GM19468 (cell line): Measurements from ENCODE around the gene AADACL2.

Experiments used
- ATAC-seq: cut with Tn5 transposase; IDR thresholded peaks from one replicate; pipeline ENCODE4 v1.9.1; 2021; ENCODE audit warnings: mild to moderate bottlenecking, moderate library complexity, moderate number of reproducible peaks; ENCODE audit not compliant: unreplicated experiment; ENCODE audit errors: extremely low read depth

AADACL2 gene, protein sequence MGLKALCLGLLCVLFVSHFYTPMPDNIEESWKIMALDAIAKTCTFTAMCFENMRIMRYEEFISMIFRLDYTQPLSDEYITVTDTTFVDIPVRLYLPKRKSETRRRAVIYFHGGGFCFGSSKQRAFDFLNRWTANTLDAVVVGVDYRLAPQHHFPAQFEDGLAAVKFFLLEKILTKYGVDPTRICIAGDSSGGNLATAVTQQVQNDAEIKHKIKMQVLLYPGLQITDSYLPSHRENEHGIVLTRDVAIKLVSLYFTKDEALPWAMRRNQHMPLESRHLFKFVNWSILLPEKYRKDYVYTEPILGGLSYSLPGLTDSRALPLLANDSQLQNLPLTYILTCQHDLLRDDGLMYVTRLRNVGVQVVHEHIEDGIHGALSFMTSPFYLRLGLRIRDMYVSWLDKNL

GRCh38 chr3:151733613-151734012 is at the start of gene AADACL2:
AADACL2 (plus strand) TSS chr3:151733927; CDS start chr3:151734036, 109 bp downstream.
- ATAC-seq: no peak

DNA sequence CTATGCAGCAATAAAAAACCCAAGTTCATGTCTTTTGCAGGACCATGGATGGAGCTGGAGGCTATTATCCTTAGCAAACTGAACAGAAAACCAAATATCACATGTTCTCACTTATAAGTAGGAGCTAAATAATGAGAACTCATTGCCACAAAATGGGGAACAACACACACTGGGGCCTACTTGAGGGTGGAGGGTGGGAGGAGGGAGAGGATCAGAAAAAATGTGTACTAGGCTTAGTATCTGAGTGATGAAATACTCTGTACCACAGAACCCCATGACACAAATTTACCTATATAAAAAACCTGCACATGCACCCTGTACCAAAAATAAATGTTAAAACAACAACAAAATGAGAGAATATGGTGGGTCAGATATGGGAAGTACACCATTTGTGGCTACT is 49.6 kb upstream of the AADACL2 start:
- ATAC-seq: no peak

GRCh38 chr3:151686257-151686656 is 47.5 kb upstream of the AADACL2 start:
- no peak for ATAC-seq

DNA sequence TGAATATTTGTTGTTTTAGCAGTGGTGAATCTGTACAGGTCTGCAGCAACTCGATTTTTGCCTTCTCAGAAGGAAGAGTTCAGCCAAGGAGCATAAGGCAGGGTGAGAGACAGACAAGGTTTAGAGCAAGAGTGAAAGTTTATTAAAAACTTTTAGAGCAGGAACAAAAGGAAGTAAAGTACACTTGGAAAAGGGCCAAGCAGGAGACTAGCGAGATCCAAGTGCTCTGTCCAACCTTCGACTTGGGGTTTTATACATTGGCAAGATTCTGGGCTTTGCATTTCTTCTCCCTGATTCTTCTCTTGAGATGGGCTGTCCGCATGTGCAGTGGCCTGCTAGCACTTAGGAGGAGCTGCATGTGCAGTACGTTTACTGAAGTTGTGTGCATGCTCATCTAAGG is 46.7 kb upstream of the AADACL2 start:
- ATAC-seq: no peak

- no peak for ATAC-seq
Measured at GRCh38 chr3:151688571-151688970, 45.2 kb upstream of the AADACL2 start.

DNA sequence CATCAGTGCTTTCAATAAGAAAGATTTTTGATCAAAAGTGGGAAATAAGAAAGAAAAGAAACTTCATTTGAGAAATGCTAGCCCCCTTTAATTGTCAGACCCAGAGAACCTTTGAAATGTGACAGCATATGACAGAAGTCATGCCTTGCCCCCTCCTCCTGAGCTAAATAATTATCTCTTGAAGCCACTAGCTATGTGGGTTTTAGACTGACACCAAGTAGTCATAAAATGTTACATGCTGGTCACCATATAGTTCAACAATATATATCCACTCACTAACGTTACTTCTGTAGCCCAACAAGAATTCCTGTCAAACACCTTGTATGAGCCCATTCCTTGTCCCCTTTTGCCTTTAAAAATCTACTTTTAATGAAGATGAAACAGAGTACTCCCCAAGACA is 43.1 kb upstream of the AADACL2 start:
- no peak for ATAC-seq

DNA sequence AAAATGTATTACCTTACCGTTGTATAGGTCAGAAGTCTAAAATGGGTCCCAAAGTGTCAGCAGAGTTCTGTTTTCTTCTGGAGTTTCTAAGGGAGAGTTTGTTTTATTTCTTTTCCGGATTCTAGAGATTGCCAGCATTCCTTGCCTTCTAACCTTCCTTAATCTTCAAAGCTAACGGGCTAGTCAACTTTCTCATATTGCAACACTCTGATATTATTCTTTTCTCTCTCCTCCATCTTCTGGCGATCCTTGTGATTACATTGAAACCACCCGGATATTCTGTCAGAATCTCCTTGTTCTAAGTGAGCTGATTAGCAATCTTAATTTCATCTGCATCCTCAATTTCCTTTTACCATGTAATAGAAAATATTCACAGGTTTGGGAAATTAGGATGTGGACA is 36.2 kb upstream of the AADACL2 start:
- ATAC-seq: no peak

DNA sequence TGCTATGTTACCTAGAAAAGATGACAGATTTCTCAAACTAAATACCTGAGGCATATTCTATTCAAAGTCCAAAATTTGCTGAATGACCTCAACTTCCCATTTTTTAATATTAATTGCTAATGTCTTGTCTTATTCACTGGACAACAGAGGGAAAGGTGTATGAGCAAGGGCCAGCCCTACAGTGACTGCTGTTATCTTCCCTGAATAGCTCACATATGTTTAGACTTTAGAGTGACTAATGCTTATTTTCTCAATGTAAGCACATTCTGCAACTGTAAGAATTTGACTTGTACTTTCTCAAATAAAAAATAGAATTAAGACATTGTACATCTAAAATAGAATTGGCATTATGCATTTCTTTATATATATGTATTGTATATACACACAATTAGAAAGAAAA is 26.5 kb upstream of the AADACL2 start:
- no peak for ATAC-seq

GRCh38 chr3:151708868-151709267 is 24.9 kb upstream of the AADACL2 start:
- no peak for ATAC-seq

DNA sequence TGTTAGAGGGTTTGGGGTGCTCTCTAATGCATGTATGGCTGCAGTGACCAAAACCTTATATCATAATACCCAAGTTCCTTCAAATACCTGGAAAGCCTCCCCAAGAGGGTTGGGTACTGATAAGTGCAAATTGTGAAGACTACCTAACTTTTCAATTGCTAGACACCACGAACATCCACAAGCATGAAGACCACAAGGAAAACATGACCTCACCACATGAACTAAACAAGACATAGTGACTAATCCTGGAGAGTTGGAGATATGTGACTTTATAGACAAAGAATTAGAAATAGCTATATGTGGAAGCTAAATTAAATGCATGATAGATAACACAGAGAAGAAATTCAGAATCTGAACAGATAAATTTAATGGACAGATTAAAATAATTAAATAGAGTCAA is 23.9 kb upstream of the AADACL2 start:
- ATAC-seq: no peak

GRCh38 chr3:151721294-151721693 is 12.4 kb upstream of the AADACL2 start:
- no peak for ATAC-seq

DNA sequence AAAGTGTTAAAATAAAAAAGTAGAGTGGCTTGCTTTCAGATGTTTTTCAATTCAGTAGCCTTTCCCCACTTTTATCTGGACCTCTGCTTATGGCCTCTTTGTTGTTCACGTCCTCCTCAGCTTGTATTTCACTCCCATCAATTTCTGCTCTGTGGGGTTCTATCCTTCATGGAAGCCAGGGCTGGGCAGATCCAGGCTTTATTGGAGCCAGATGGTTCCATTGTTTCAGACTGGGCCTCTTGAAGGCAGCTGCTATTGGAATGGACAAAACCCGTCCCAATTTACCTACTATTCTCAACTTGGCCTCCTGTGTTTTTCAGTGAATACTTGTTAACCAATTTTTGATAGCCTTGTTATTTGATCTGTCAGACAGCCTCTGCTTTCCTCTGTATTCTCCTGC is 10.9 kb upstream of the AADACL2 start:
- no peak for ATAC-seq

GRCh38 chr3:151724576-151725562 is 8.9 kb upstream of the AADACL2 start:
- no peak for ATAC-seq

GRCh38 chr3:151726016-151726415 is 7.7 kb upstream of the AADACL2 start:
- no peak for ATAC-seq

DNA sequence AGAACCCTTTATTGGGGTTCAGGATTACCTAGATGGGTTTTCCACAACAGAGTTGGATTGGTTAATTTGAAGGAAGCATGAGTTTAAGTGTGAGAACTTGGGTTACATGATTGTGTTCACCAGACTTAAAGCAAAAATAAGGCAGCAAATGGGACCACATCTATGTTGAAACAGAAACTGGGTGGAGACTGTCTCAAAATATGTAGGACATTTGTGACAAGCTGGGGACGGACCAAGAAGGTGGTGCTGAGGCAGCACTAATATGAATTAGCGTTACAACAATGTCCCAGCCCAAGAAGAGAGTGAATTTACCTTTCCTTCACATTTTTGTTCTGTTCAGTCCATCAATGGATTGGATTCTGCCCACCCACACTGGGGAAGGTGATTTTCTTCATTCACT is 866 bp upstream of the AADACL2 start:
- no peak for ATAC-seq

GRCh38 chr3:151740581-151740980 is 6.9 kb downstream of the AADACL2 start:
- ATAC-seq: no peak

DNA sequence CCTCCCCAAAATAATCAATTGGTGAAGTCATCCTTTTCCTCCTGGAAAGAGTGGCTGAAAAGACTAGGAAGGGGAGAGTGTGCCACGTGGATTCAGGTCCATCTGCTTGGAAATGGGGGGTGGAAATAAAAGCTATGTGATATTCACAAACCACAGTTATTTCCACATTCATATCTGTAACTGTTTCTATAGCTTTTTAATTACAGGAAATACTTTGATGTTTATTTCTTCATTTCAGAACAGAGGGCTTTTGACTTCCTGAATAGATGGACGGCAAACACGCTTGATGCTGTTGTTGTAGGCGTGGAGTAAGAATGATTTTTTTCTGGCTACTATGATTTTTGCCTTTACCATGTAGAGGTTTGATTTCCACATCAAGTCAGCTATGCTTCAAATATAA is 10.1 kb downstream of the AADACL2 start:
- no peak for ATAC-seq

GRCh38 chr3:151750181-151750580 is 16.5 kb downstream of the AADACL2 start:
- ATAC-seq: no peak

DNA sequence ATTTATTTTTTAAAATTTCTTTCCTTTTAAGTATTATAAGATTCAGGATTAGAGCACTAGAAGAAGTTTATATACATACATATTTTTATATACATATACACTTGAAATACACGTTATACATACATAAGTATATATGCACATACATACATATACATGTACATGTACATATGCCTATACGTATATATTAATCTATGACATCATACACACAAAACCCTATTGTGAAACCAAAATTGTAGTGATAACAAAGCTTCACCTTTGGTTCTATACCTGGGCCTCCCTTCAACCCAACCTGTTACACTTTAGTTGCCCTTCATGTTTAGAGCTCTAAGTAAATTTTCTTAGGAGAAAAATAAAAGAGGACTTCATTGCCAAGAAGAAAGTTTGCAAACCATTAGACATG is 17.0 kb downstream of the AADACL2 start:
- no peak for ATAC-seq

DNA sequence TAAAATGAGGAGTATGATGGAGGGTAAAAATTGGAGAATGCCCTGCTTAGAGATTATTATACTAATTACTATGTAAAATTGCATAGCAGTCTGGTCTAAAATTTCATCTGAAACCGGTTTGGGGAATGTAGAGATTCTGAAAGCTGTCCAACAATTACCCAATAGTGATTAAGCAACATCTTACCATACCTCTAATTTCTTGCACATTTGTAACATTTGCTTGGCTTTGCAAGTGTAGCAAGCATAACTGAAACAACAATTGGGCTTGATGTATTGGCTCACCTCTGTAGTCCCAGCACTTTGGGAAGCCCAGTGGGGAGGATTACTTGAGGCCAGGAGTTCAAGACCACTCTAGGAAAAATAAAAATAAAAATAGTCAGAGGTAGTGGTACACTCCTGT is 17.4 kb downstream of the AADACL2 start:
- no peak for ATAC-seq

GRCh38 chr3:151753846-151754245 is 20.1 kb downstream of the AADACL2 start:
- ATAC-seq: no peak
